Endothelial cell of umbilical vein (primary cell): ENCODE data around the gene WTAP. TPM values are rescaled to one million over a fixed set of nuclear protein-coding genes. Genes with fewer than 3 reads are reported as not detected.

ENCODE experiments used
- BruUV-seq: library from RNA; stranded (reverse); fragments of 400-500 nt; replicated peaks from 2 replicates; lab custom pipeline; 2021; lab: Mats Ljungman, UMichigan
- CTCF ChIA-PET: fragments of 300-600, 350-600 bp; sonication (Branson Sonifier 250); formaldehyde crosslinking; loops from one replicate; lab custom pipeline; 2021; ENCODE audit warnings: antibody characterized with exemption, inconsistent platforms; lab: Charles Lee
- POLR2A ChIA-PET: fragments of 300-600, 350-600 bp; sonication (Branson Sonifier 250); formaldehyde crosslinking; loops from one replicate; lab custom pipeline; 2021; ENCODE audit warnings: antibody characterized with exemption, inconsistent platforms; lab: Charles Lee
- DNase-seq: peaks from one replicate; pipeline ENCODE4 v3.0.0-alpha.2; 2011; ENCODE audit warnings: low read depth, low spot score
- FAIRE-seq: peaks from 2 replicates; lab custom pipeline; 2011; peaks lifted over from hg19 to GRCh38; lab: Jason Lieb, UNC
- H2AFZ ChIP-seq: 2 replicates; pipeline ENCODE4 v1.6.0; 2012; ENCODE audit warnings: low read depth, low read length, control low read depth, inconsistent platforms
- H3K27ac ChIP-seq: 2 replicates; pipeline ENCODE4 v1.5.1; 2011; ENCODE audit warnings: low read depth, mild to moderate bottlenecking, control low read depth, low read length, moderate library complexity; ENCODE audit not compliant: insufficient read depth
- H3K27me3 ChIP-seq, 2 experiments: 2 replicates each; pipeline versions ENCODE4 v1.6.0 to v1.6.1; 2011; ENCODE audit warnings: low read length in 2 of 2, mixed read lengths in 1 of 2; ENCODE audit not compliant: control insufficient read depth in 2 of 2, insufficient read depth in 2 of 2
- H3K36me3 ChIP-seq, 2 experiments: 2 replicates in 1 of 2; 3 replicates in 1 of 2; pipeline ENCODE4 v1.5.1; 2011; ENCODE audit warnings: low read length in 2 of 2, mild to moderate bottlenecking in 1 of 2, moderate library complexity in 1 of 2; ENCODE audit not compliant: control insufficient read depth in 2 of 2, insufficient read depth in 2 of 2; ENCODE audit errors: extremely low read depth in 1 of 2
- H3K4me1 ChIP-seq: 3 replicates; pipeline ENCODE4 v1.5.1; 2011; ENCODE audit warnings: mild to moderate bottlenecking, low read length; ENCODE audit not compliant: control insufficient read depth, insufficient read depth; ENCODE audit errors: extremely low read depth
- H3K4me2 ChIP-seq: 2 replicates; pipeline ENCODE4 v1.6.1; 2011; ENCODE audit warnings: low read length, control low read depth, mixed read lengths; ENCODE audit not compliant: insufficient read depth
- H3K4me3 ChIP-seq, 3 experiments: fragments of 200-600 bp in 1 of 3; sonication (generic), shearing (Covaris generic) in 1 of 3; replicated peaks in 1 of 3; 2 replicates each; pipeline ENCODE4 v1.5.1; 2011 to 2016; ENCODE audit warnings: control low read depth in 3 of 3, low read length in 3 of 3, mild to moderate bottlenecking in 2 of 3, inconsistent platforms in 1 of 3, low read depth in 1 of 3, moderate library complexity in 1 of 3; ENCODE audit not compliant: insufficient read depth in 1 of 3
- H3K79me2 ChIP-seq: 2 replicates; pipeline ENCODE4 v1.6.0; 2012; ENCODE audit warnings: low read length, inconsistent platforms; ENCODE audit not compliant: control insufficient read depth, insufficient read depth
- H3K9ac ChIP-seq: replicated peaks from 2 replicates; pipeline ENCODE3; 2011; ENCODE audit warnings: low read length, control low read depth; ENCODE audit not compliant: insufficient read depth; ENCODE audit errors: extremely low read depth
- H3K9me1 ChIP-seq: replicated peaks from 3 replicates; pipeline ENCODE4 v1.6.0; 2011; ENCODE audit warnings: mild to moderate bottlenecking, low read length; ENCODE audit not compliant: control insufficient read depth, insufficient read depth; ENCODE audit errors: extremely low read depth
- H3K9me3 ChIP-seq: replicated peaks from 2 replicates; pipeline ENCODE4 v1.5.1; 2012; ENCODE audit warnings: low read length, inconsistent platforms; ENCODE audit not compliant: control insufficient read depth, insufficient read depth
- H4K20me1 ChIP-seq: replicated peaks from 2 replicates; pipeline ENCODE3; 2011; ENCODE audit warnings: mild to moderate bottlenecking, low read length; ENCODE audit not compliant: control insufficient read depth, insufficient read depth; ENCODE audit errors: extremely low read depth
- EZH2 ChIP-seq: IDR thresholded peaks from 2 replicates; pipeline ENCODE4 v1.6.1; 2012; ENCODE audit warnings: borderline replicate concordance, low read depth, mild to moderate bottlenecking, moderate library complexity, low read length, inconsistent platforms; ENCODE audit not compliant: severe bottlenecking
- FOS ChIP-seq: IDR thresholded peaks from 2 replicates; pipeline ENCODE4 v1.6.1; 2011; ENCODE audit warnings: mild to moderate bottlenecking, low read length, moderate library complexity, borderline replicate concordance; ENCODE audit not compliant: insufficient read depth
- GATA2 ChIP-seq: IDR thresholded peaks from 2 replicates; pipeline ENCODE4 v1.7.0; 2011; ENCODE audit warnings: low read depth, mild to moderate bottlenecking, moderate library complexity, mixed read lengths, low read length; ENCODE audit not compliant: insufficient read length, insufficient read depth
- JUN ChIP-seq: IDR thresholded peaks from 2 replicates; pipeline ENCODE4 v1.6.1; 2011; ENCODE audit warnings: borderline replicate concordance, low read depth; ENCODE audit not compliant: insufficient read length, insufficient read depth
- MYC ChIP-seq: IDR thresholded peaks from one replicate; pipeline ENCODE4 v1.6.1; 2011; ENCODE audit warnings: mild to moderate bottlenecking, low read depth, low read length
- POLR2A ChIP-seq: IDR thresholded peaks from 2 replicates; pipeline ENCODE4 v1.6.1; 2012; ENCODE audit warnings: low read depth, mild to moderate bottlenecking, control low read depth, low read length
- POLR2AphosphoS5 ChIP-seq: IDR thresholded peaks from 2 replicates; pipeline ENCODE4 v1.6.1; 2012; ENCODE audit warnings: low read depth, mild to moderate bottlenecking, control low read depth, low read length, moderate library complexity; ENCODE audit not compliant: insufficient read depth
- dilution Hi-C: fragments of 300-500 bp; cut with MboI; formaldehyde crosslinking; loops from one replicate; pipeline ENCODE4 v1.15.0; 2019; ENCODE audit warnings: low sequenced_read_pairs; ENCODE audit not compliant: extremely low pct_ligation_motif_present
- intact Hi-C: fragments of 100-400 bp; cut with micrococcal nuclease; formaldehyde crosslinking; loops from one replicate; pipeline ENCODE4 v1.10.0; 2022
- polyA plus RNA-seq, 4 experiments: library from polyadenylated mRNA; depleted of rRNA in 3 of 4; stranded (reverse) in 3 of 4; unstranded in 1 of 4; fragments of >200 nt; gene quantifications; 2 replicates each; pipeline versions ENCODE4 v1.2.1 to v1.2.3, GENCODE V29; 2011 to 2012; ENCODE audit warnings: missing spikeins in 1 of 4
- total RNA-seq: library from RNA; stranded (reverse); gene quantifications from 2 replicates; pipeline ENCODE4 v1.2.3, GENCODE V29; 2021
- TF ChIP-seq, protein P1 (sequence below): IDR thresholded peaks from 2 replicates; pipeline ENCODE4 v1.6.1; 2011; ENCODE audit not compliant: insufficient read depth, insufficient read length
- TF ChIP-seq, protein P2 (sequence below), 2 donors: IDR thresholded peaks; 1 replicate in 1 of 2; 2 replicates in 1 of 2; pipeline ENCODE4 v1.5.1; 2011; ENCODE audit warnings: low read length in 2 of 2, mild to moderate bottlenecking in 2 of 2, moderate library complexity in 2 of 2, control low read depth in 1 of 2, inconsistent platforms in 1 of 2, low read depth in 1 of 2; ENCODE audit not compliant: insufficient read depth in 1 of 2; ENCODE audit errors: extremely low read depth in 1 of 2

The WTAP gene
- total and polyA plus RNA-seq, 2 donors (not counting 3 experiments of a cell fraction or from before 2014, with no cell fraction given), result 21.7 to 81.6 TPM

DNA sequence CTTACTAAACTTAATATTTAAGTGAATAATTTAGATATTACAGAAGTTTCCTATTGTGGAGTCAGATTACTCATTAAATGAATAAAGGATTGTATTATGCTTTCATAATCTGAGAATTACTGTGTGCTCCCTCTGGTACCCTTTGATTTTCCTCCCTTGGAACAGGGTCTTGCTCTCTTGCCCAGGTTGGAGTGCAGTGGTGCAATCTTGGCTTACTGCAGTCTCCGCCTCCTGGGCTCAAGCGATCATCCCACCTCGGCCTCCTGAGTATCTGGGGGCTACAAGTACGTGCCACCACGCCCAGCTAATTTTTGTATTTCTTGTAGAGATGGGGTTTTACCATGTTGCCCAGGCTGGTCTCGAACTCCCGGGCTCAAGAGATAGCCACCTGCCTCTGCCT lies 9.6 kb downstream of the WTAP start:
- Histone ChIP-seq H3K9me3 (no peaks in the 10 kb centered on the region), H3K9ac (no peak overlapping the region), H3K9me1 (no peaks in the 10 kb centered on the region), H3K27me3 (no peaks in the 10 kb centered on the region), H3K36me3 (peaks cover 2 to 23% of the 10 kb centered on the region in 2 experiments), H3K4me1 (no peaks in the 10 kb centered on the region), H3K79me2 (peaks cover 96% of the 10 kb centered on the region), H4K20me1 (peaks cover 9% of the 10 kb centered on the region), H3K4me3 (no peak overlapping the region), H3K27ac (no peak overlapping the region), H2AFZ (no peak overlapping the region), H3K4me2 (no peak overlapping the region)
- TF ChIP-seq POLR2A (no peak), POLR2AphosphoS5 (no peak), GATA2 (no peak)
- TF ChIP-seq, protein P1, sequence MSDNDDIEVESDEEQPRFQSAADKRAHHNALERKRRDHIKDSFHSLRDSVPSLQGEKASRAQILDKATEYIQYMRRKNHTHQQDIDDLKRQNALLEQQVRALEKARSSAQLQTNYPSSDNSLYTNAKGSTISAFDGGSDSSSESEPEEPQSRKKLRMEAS, result no peak
- DNase-seq, result no peak
- no TSS peak for BruUV-seq
- no peak for FAIRE-seq
- POLR2A ChIA-PET, result interaction anchor here (1.3 kb wide), 1 partner anchor 53 kb away, joined by 3 read pairs; the partner anchor contains the start of gene MRPL18
- dilution Hi-C loops (no loop called here), intact Hi-C loops (no loop called here)
- CTCF ChIA-PET, result interaction anchor here (1.0 kb wide), 1 partner anchor 16 kb away, joined by 3 read pairs; no protein-coding TSS in a partner anchor

DNA sequence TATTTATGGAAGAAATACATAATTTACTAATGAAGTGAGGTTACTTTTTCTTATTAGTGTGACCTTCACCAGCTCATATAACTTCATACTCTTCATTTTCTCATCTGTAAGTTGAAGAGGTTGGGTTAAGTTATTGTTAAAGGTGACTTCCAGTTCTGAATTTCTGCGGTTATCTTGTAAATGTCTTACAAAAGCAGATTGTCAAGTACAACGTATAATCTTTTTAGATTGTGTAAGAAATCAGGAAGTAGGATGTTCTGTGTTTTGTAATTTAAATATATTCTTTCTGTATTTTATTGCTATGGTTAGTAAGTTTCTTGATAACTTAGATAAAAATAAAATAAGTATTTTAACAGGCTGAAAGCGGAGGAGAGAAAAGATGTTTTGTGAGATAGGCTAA lies 12.0 kb downstream of the WTAP start:
- Histone ChIP-seq H3K4me1 (no peaks in the 10 kb centered on the region), H3K27ac (no peak overlapping the region), H4K20me1 (peaks cover 6% of the 10 kb centered on the region), H3K9ac (no peak overlapping the region), H3K9me3 (no peaks in the 10 kb centered on the region), H2AFZ (no peak overlapping the region), H3K79me2 (peaks cover 83% of the 10 kb centered on the region), H3K9me1 (no peaks in the 10 kb centered on the region), H3K27me3 (no peaks in the 10 kb centered on the region), H3K36me3 (peaks cover 8 to 33% of the 10 kb centered on the region in 2 experiments), H3K4me2 (no peak overlapping the region), H3K4me3 (no peak overlapping the region)
- intact Hi-C loops, result no loop called here
- FAIRE-seq (no peak), DNase-seq (no peak)
- CTCF ChIA-PET, result no interaction called here
- POLR2A ChIA-PET, result no interaction called here
- dilution Hi-C loops, result no loop called here
- TF ChIP-seq EZH2, result no peak
- TF ChIP-seq, protein P1, result no peak
- TF ChIP-seq POLR2A, result no peak
- TF ChIP-seq, protein P2, sequence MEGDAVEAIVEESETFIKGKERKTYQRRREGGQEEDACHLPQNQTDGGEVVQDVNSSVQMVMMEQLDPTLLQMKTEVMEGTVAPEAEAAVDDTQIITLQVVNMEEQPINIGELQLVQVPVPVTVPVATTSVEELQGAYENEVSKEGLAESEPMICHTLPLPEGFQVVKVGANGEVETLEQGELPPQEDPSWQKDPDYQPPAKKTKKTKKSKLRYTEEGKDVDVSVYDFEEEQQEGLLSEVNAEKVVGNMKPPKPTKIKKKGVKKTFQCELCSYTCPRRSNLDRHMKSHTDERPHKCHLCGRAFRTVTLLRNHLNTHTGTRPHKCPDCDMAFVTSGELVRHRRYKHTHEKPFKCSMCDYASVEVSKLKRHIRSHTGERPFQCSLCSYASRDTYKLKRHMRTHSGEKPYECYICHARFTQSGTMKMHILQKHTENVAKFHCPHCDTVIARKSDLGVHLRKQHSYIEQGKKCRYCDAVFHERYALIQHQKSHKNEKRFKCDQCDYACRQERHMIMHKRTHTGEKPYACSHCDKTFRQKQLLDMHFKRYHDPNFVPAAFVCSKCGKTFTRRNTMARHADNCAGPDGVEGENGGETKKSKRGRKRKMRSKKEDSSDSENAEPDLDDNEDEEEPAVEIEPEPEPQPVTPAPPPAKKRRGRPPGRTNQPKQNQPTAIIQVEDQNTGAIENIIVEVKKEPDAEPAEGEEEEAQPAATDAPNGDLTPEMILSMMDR (IDR thresholded peaks at IDR 0.05; ENCODE audit: extremely low read depth in 1 of 2, insufficient read depth in 1 of 2, low read depth in 1 of 2, low read length in 2 of 2), result no peak
- TF ChIP-seq MYC, result no peak
- no peak for TF ChIP-seq FOS
- no peak for TF ChIP-seq GATA2
- no peak for TF ChIP-seq POLR2AphosphoS5
- TF ChIP-seq JUN, result no peak
- BruUV-seq, result no TSS peak
